Activated naive CD4-positive, alpha-beta T cell treated with anti-CD3 and anti-CD28 coated beads, Interleukin-2, amount 50 U/mL, for 72 hours (primary cell): ENCODE results near the gene COLEC11. TPM values are rescaled to one million over a fixed set of nuclear protein-coding genes. Genes with fewer than 3 reads are reported as not detected.
"Not testable (repeated sequence)": the region's sequence is repeated elsewhere in the genome, so short reads cannot be mapped to it uniquely, and the experiment has no call there.

ENCODE experiments used
- ATAC-seq, 2 donors: fragments of 150-1000 bp; cut with Tn5 transposase; 2 replicates each; pipeline ENCODE4 v1.10.0; 2021; ENCODE audit warnings: mild to moderate bottlenecking in 2 of 2, moderate library complexity in 2 of 2
- DNase-seq, 2 donors: peaks; one replicate each; pipeline ENCODE4 v3.0.0; 2021 to 2022; ENCODE audit warnings: low spot score in 2 of 2
- H3K27ac Mint-ChIP-seq, 2 donors: one replicate each; pipeline ENCODE4 v1.8.0; 2022; ENCODE audit warnings: mild to moderate bottlenecking in 2 of 2, mixed read lengths in 2 of 2
- H3K36me3 Mint-ChIP-seq, 2 donors: one replicate each; pipeline ENCODE4 v1.8.0; 2022; ENCODE audit warnings: mixed read lengths in 2 of 2
- H3K9me3 Mint-ChIP-seq, 2 donors: one replicate each; pipeline ENCODE4 v1.8.0; 2022; ENCODE audit warnings: mixed read lengths in 2 of 2
- total RNA-seq, 2 donors: library from RNA; stranded (reverse); gene quantifications; one replicate each; pipeline ENCODE4 v1.2.3, GENCODE V29; 2022

The COLEC11 gene
- total RNA-seq, 2 donors from 2014 or later = not detected

DNA sequence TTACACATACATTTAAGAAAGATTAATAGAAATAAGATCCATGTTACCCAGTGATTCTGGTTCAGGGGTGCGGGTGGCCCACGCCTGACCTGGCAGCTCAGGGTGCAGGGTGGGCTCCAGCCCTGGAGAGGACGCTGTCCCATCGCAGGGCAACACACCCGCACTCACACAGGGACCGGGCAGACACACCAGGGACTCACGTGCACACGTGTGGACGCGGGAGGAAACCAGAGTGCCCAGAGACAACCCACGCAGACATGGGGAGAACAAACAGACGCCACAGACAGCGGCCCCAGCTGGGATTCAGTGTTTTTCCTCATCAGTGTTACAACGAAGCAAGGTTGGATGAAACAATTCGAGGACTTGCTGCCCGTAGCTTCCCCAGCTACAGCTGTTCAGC is 54.7 kb downstream of the COLEC11 start:
- Mint-ChIP-seq H3K27ac (no peak overlapping the region), H3K36me3 (no peaks in the 10 kb centered on the region), H3K9me3 (no peaks in the 10 kb centered on the region)
- DNase-seq (no peak), ATAC-seq (no peak)

DNA sequence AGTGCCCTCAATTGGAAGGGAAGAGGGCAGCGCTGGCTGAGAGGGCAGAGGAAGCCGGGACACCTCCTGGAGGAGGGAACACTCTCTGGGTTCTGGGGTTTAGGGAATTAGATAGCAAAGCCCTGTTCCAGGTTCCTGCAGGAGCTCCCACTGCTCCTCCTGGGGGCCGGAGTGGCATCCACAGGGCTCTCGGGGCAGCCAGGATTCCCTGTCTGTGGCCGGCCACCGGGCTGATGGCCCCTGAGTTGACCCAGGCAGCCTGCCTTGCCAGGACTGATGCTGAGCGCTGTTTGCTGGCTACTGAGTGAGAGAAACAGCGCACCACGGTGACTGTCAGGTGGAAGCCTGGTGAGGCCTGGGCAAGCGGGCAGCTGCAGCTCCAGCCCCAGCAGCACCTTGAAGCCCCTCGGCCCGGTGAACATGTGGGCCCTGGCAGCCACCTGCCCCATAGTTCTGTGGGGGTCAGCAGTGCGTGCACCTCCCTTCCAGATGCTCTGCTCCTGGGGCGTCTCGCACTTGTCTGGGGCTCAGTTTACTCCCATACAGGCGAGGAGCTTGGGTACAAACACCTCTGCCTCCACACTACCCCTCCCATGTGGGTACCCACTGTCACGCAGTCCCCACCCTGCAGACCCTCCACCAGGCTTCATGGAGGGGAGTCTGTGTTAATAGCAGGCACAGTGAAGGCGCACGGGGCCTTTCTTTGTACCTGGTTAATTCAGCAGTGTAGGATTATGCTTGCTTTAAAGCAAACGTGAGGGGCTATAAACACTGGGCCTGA is 55.4 kb downstream of the COLEC11 start:
- Mint-ChIP-seq H3K27ac (peak overlapping the region; percentile 83 to 93), H3K9me3 (no peaks in the 10 kb centered on the region), H3K36me3 (no peaks in the 10 kb centered on the region)
- no peak for ATAC-seq
- no peak for DNase-seq

DNA sequence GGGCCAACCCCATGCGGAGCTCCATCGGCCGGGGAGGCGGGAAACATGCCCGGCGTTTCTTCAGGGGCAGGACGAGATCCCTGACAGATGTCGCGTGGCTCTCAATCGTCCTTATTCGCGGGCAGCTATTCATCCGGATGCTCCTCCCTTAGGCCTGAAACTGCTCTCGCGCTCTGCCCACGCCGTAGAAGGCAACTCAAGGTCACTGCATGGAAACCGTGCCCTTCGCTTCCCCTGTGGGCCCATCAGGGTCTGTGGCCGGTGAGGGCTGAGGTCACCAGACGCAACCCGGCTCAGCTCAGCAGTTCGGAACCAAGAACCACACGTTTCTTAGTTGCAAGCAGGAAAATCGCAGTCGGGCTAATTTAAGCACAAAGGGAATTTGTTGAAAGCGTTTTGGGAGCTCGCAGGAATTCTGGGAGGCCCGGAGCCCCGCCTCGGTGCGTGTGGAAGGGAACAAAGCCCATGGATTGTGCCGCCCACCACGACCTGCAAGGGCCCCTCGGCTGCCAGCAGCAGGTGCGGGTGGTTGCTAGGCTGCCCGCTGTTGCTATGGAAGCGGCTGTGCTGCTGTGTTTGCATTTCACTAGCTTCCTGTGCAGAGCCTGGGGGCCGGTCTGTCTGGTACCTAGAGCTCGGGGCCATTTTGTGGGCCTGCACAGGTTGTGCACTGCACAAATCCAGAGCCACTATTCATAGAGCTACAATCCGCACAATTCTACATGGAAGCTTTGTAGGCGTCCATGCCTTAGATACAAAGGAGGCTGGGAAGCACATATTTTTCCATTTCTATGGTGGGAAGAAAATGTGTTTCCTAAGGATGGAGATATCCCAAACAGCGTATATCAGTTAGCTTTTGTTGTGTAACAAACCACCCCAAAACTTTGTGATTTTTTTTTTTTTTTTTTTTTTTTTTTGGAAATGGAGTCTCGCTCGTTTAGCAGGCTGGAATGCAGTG is 57.1 kb downstream of the COLEC11 start:
- ATAC-seq (peak; percentile 78 to 86), DNase-seq (peak; percentile 66 to 73)
- Mint-ChIP-seq H3K36me3 (no peaks in the 10 kb centered on the region), H3K27ac (peak overlapping the region; percentile 83 to 97), H3K9me3 (no peaks in the 10 kb centered on the region)

DNA sequence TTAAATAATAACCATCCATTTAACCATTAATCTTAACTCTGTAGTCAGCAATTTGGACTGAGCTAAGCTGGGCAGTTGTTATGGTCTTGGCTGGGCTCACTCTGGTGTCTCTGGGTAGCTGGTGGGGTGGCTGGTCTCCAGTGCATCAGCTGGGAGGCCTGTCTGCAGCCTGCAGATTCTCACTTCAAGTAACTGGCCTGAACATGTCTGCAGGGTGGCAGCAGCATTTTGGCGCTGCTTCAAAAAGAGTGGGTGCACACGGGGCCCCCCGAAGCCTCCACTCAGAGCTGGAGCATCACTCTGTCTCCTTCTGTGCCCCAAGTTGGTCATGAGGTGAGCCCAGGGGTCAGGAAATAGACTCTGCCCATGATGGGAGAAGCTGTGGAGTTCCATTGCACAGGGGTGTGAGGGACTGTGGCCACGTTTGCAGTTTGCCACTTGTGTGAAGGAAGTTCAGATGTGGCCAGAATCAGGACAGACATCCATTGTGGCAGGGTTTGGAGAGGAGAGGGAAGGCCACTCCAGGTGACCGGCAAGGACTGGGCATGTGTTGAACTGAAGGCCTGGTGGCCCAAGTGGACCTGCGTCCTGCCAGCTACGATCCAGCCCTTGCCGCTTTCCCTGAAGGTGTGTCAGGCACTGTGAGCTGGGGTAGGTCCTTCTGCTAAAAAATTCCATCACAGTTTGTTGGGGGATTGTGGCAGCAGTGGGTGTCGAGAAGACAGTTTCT is 58.1 kb downstream of the COLEC11 start:
- Mint-ChIP-seq H3K9me3 (no peaks in the 10 kb centered on the region), H3K36me3 (no peaks in the 10 kb centered on the region), H3K27ac (no peak overlapping the region)
- ATAC-seq (no peak), DNase-seq (no peak)

DNA sequence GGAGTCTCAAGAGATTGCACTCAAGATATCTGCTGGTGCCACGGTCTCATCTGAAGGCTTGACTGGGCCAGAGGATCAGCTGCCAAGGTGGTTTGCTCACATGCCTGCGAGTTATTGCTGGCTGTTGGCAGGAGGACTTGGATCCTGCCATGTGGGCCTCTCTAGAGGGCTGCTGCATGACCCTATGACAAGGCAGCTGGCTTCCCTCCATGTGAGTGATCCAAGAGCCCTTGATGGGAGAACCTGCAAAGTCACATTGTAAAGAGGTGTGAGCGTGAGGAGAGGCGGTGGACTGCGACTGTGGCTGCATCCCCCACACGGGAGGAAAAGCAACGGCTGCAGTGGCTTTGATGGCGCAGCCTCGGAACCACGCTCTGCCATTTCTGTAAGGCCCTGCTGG is 59.1 kb downstream of the COLEC11 start:
- no peak for ATAC-seq
- H3K9me3 Mint-ChIP-seq = no peaks in the 10 kb centered on the region
- no peaks in the 10 kb centered on the region for H3K36me3 Mint-ChIP-seq
- DNase-seq = no peak
- H3K27ac Mint-ChIP-seq = peak overlapping the region in 1 of 2 donors; percentile 63

DNA sequence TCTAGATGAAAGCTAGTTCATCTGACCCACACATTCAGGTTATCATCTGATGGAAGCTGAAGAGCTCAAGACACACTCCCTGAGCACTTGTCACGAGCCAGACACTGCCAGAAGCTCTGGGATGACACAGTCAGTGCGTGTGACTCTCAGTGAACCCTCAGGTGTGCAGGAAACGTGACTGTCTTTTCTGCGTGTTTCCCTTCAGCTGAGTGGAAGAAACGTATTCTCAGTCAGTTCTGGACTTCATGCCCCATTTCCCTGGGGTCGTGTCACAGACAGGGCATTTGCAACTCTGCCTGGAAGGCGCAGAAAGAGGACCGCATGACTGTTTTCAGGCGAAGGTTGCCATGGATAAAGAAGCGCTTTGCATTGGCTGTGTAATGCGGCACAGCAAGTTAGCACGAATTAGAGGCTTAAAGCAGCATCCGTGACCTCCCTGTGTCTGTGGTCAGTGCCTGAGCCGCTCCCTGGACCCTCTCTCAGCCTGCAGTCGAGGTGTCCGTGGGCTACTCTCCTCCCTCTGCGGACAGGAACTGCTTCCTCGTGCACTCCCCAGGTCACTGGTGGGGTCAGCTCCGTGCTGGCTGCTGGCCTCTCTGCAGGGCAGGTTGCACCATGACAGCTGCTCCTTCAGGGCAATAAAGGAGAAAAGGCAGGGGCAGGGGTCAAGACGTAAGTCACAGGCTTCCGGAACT is 59.8 kb downstream of the COLEC11 start:
- Mint-ChIP-seq H3K27ac (no peak overlapping the region), H3K36me3 (no peaks in the 10 kb centered on the region), H3K9me3 (no peaks in the 10 kb centered on the region)
- ATAC-seq (no peak), DNase-seq (no peak)

DNA sequence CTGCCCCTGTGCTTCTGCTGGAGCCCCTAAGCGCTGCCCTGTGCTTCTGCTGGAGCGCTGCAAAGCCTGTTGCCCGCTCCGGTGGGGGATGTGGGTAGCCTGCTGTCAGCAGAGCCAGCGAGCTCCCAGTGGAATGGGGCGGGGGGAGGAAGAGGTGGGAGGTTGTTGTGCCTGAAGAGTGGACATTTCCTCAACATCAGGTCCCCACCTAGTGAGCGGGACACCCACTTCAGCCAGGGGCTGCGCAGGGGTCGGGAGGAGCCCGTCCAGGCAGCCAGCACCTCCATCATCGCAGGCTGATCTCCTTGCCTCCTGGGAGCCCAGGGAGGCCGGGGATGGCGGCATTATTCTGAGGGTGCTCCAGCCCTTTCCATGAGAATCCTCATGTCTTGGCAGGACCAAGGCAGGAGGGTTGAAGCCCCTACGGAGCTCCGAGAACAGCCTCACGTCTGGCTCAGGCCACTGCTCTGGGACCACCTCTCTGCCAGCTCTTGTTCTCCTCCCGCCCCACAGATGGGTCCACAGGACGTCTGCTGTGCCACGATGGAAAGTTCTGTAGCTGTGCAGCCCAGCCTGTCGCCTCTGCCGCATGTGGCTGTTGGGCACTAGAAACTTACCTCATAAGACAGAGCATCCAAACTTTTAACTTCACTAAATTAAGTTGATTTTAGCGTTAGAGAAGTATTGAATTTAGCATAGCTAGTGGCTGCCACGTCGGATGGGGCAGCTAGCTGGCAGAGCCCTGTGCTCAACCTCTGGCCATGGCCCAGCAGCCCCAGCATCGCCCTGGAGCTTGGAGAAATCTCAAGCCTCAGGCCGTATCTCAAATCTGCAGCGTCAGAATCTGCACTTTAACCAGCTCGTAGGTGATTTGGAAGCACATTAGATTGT is 61.2 kb downstream of the COLEC11 start:
- no peaks in the 10 kb centered on the region for H3K9me3 Mint-ChIP-seq
- H3K27ac Mint-ChIP-seq = no peak overlapping the region
- ATAC-seq (no peak), DNase-seq (no peak)
- no peaks in the 10 kb centered on the region for H3K36me3 Mint-ChIP-seq

DNA sequence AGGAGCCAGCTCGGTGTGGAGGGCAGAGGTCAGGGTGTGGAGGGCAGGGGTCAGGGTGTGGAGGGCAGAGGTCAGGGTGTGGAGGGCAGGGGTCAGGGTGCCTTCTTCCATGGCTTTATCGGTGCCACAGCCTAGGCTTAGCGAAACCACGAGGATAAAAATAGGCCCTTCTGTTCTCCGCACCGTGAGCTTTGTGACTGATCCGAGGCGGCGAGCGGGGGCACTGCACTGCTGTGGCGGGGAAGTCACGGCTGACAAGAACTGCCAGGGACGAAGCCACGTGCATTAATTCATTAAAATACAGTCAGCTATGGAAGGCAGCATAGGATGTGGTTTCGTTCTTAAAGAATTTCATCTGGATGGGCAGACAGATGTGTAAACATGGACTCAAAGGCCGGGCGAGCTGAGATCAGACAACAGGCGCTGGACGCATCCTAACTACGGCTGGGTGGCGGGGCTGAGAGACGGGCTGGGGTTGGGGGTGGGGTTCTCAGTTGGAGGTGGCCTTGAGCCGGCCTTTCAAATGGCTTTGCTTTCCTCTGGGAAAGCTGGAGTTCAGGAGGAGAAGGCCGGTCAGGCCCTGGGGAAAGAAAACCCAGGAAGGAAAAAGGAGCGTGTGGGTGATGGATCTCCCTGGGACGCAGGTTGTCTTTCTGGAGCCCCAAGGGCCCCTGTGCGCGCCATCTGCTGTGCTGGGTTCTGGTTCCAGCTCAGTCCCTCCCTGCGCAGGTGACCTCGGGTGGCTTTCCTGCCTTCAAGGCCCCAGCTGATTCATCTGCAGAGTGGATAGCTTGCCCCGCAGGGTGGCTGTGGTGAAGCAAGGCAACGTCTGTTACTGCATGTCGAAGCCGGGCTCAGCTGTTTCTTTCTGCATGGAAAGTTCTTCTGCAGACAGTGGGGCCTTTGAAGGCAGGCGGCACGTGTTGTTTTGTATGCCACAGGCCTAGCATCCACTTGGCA is 62.1 kb downstream of the COLEC11 start:
- no peak for DNase-seq
- H3K9me3 Mint-ChIP-seq = no peaks in the 10 kb centered on the region
- no peak for ATAC-seq
- H3K36me3 Mint-ChIP-seq = no peaks in the 10 kb centered on the region
- no peak overlapping the region for H3K27ac Mint-ChIP-seq

DNA sequence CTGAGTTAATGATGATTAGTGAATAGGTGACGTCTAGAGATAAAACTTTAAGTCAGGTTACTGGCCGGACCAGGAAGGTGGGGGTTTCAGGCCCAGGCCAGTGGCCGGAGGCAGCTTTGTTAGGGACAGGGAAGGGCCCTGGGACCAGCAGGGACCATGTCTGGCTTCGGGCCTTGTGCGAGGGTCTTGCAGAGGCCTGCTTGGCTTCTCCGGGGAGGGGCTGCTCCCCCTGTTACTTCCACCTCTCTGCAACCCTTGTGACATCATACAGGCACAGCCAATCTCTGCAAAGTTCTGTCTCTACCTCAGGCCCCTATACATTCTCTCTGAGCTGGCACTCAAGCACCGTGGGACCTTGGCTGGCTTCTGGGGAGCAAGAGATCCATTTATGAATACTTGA is 63.0 kb downstream of the COLEC11 start, which contains the start of gene ALLC:
ALLC (plus strand) TSS at position 320 of the 400 bp plus-strand sequence. CDS start 12,958 bp downstream, outside the sequence.
- DNase-seq = no peak
- Mint-ChIP-seq H3K27ac (no peak within 1 kb of the TSS), H3K9me3 (no peaks in the 10 kb centered on the region), H3K36me3 (no peaks in the 10 kb centered on the region)
- no peak for ATAC-seq

DNA sequence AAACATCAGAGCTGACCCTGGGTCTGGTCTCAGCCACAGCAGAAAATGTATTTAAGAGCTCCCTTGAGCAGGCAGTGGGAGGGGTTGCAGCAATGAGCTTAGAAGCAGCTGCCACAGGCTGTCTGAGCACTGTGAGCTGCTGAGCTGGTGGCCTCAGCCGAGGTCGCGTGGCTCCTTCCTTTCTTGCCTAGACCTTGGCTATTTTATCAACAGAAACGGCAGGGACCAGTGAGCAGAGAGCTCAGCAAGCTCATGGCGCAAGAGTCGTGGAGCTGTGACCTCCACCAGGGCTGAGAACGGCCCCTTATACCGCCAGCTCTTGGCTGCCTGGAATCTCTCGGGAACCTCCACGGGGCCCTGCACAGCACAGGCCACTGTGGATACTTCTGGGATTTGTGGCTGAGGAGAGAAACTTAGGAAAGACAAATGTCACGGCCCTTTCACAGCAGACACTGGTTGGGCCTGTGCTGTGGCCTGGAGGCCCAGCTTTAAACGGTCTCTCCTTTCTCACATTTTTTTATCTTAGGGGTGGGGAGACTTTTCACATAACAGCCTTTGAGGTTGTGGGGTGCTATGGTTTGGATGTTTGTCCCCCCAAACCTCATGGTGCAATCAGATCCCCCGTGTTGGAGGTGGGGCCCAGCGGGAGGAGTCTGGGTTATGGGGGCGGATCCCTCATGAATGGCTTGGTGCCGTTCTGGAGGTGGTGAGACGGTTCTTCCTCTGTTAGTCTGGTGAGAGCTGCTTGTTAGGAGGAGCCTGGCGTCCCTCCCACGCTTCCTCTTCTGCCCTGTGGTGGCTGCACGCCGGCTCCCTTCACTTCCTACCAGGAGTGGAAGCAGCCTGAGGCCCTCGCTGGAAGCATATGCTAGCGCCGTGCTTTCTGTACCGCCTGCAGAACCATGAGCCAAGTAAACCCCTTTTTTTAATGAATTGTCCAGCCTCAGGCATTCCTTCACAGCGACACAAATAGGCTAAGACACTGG is 64.8 kb downstream of the COLEC11 start:
- Mint-ChIP-seq H3K9me3 (no peaks in the 10 kb centered on the region), H3K36me3 (no peaks in the 10 kb centered on the region), H3K27ac (no peak overlapping the region)
- ATAC-seq (no peak), DNase-seq (no peak)

DNA sequence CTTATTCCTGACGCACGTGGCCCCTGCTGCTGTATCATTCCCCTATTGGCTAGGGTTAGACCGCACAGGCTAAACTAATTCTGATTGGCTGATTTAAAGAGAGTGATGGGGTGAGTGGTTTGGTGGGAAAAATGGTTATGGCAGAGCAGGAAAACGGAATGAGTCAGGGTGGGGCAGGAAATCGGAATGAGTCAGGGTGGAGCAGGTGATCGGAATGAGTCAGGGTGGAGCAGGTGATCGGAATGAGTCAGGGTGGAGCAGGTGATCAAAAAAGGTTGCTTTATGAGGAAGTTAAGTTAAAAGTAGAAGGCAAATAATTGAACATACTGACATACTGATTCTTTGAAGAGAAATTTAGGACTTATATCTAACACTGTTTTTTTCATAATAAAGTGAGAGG is 65.7 kb downstream of the COLEC11 start:
- not testable (repeated sequence) for H3K9me3 Mint-ChIP-seq, ATAC-seq, H3K36me3 Mint-ChIP-seq, H3K27ac Mint-ChIP-seq, DNase-seq

DNA sequence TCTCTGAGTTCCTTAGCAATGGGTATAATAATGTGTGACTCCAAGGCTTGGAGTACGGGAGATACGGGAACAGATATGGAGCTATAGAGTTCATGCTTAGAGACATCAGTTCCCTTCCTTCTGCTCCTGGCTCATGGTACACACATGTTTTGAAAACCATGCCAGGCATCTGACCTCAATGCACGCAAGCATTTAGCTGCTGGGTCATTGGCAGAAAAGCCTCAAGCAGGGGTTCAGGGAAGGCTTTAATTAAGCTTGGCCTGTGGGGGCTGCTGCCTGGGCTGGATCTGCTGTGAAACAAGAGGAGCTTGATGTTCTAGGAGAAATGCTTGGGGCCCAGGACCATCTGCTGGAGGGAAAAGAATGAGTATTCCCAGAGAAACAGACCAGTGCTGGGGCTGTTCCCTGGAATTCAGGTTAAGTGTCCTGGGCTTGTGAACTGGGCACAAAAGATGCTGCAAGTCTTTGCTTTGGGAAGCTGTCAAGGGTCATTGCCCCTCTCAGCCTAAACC is 66.3 kb downstream of the COLEC11 start:
- Mint-ChIP-seq H3K9me3 (no peaks in the 10 kb centered on the region), H3K27ac (no peak overlapping the region), H3K36me3 (no peaks in the 10 kb centered on the region)
- DNase-seq (no peak), ATAC-seq (no peak)

DNA sequence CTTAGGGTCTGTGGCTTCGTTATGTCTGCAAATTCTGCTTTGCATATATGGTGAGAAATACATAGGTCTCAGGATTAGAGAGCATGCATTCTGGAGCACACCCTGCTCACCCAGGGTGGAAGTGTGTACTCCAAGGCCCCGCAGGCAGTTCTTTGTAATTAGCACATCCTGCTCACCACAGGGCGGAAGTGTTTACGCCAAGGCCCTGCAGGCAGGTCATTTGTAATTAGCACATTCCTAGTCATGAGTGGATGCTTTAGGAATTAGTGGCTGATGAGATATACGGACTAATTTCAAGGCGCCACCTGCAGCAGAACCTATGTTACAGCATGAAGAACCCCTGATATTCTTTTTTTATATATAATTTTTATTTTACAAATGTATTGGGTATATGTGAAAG is 67.3 kb downstream of the COLEC11 start:
- DNase-seq (no peak), ATAC-seq (no peak)
- Mint-ChIP-seq H3K27ac (no peak overlapping the region), H3K36me3 (no peaks in the 10 kb centered on the region), H3K9me3 (no peaks in the 10 kb centered on the region)
